Amygdala (tissue), 56 donors: ENCODE measurements around the gene LRBA.
"Not testable (repeated sequence)": the region's sequence is repeated elsewhere in the genome, so short reads cannot be mapped to it uniquely, and the experiment has no call there.

ENCODE experiments used
- DNase-seq, 56 donors: peaks; one replicate each; lab custom pipeline; 2025; lab: John Stamatoyannopoulos, UW

The LRBA gene

DNA sequence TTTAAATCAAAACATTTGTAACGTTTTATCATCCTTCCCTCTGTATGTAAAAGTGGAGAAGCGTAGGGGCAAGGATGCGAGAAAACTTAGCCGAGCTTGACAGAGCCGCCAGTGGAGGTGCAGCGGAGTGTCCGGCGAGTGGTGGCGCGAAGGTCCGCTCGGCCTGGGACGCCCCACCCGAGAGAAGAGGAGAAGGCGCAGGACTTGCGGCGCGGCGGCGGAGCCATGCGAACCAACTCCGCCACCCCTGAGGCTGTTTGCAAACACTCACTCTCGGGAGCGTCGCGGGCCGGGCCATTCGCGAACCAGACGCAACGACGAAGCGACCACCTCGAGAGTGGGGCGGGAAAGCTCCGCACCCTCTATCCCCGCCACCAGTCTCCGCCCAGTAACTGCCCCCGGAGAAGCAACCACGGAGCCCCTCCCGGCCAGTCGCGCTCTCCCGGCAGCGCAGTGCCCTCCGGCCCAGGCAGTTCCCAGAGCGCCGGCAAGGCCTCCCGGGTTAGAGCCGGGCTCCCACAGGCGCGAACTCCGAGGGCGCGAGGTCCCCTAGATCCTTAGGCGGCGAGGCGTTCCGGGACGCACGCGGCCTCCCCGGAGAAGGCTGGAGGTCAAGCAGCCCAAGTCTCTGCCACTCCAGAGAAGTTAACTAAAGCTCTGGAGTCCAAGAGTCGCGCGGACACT lies 435.4 kb downstream of the LRBA start:
- no peak for DNase-seq

DNA sequence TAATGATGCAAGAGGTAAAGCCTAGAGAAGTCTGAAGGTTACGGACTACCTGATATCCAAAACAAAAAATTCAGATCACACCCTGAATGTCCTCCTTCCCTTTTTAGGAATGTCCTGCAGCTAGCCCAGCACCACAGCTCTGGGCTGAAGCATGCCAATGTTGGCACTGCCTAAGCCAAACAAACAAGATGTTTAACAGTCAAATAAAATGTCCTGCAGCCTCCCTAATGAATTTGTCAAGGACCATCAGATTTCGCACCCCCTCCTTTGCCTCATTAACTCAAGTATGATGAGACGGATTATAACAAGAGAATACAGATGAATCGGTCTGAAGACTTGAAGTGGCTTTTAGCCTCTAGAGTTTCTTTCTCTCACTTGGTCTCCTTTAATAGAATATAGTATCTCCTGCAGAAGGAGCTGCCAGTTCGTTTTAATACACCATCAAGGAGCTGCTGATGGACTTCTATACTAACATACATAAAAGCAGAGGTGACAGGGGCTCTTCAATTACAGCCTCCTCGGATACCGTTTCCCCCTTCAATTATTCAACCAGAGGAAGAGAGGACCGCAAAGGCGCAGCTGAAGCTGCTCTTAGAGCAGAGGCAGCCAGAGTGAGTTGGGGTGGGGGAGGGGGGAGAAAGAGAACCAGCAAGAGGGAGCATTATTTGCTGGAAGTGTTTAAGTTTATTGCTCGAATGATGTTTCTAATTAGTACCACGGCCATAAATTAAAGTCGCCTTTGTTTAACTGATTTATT lies 436.2 kb downstream of the LRBA start:
- no peak for DNase-seq

DNA sequence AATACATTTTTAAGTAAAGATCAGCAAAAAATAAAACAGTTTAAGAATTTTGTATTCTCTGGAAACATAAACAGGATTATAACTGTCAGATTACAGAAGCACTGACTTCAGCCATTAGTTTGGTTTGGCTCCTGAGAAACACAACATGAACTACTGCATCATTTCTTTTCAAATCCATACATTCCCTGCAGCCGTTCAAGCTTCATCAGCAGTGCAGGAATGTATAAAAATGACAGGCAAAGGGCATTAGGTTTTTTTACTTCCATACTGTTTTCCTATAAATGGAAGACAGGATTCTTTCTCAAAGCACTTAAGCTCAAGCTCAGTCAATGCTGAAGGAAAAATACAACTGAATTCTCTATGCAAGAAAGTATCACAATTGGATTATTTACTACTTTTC lies 437.3 kb downstream of the LRBA start:
- DNase-seq = no peak

- no peak for DNase-seq
These were observed 440.4 kb downstream of the LRBA start for GRCh38 chr4:150574678-150575077.

GRCh38 chr4:150573534-150573933 lies 441.6 kb downstream of the LRBA start:
- no peak for DNase-seq

DNA sequence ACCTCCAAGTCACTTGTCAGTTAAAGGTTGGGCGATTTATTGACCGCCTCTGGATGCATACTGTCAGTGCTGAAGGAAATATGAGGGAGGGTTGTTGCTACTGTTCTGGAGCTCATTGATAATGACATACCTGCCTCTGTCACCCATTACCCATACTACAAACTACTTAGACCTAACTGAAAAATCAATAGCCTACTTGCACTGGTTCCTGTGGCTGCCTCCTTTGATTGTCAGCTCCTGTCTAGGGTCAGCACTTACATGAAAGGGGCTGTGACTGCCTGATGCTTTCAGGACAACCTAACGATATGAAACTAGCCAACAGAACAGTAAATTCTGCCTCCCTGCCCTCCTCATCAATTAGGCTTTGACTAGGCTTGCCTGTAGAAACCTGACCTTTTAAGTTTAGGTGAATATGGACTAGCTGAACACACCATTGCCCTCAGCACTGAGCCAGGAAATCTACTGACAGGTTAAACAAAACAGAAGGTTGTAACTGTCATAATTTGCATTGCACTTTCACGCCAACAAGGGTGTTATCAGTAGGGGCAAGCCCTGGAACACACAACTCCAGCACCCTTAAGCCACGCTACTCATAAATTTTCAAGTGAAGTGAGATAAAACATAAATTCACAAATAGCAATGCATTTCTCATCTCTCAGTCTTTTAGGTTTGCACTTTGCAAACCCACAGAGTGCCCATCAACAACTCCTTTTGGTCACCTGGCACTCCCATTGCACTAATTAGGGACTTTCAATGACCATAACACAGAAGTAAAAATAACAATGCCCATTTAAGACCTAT lies 442.2 kb downstream of the LRBA start:
- no peak for DNase-seq

- DNase-seq = no peak
These were observed 444.2 kb downstream of the LRBA start for GRCh38 chr4:150570862-150571261.

GRCh38 chr4:150569998-150570535 lies 445.0 kb downstream of the LRBA start:
- DNase-seq = no peak

- no peak for DNase-seq
These were observed 445.6 kb downstream of the LRBA start for GRCh38 chr4:150569384-150569987.

DNA sequence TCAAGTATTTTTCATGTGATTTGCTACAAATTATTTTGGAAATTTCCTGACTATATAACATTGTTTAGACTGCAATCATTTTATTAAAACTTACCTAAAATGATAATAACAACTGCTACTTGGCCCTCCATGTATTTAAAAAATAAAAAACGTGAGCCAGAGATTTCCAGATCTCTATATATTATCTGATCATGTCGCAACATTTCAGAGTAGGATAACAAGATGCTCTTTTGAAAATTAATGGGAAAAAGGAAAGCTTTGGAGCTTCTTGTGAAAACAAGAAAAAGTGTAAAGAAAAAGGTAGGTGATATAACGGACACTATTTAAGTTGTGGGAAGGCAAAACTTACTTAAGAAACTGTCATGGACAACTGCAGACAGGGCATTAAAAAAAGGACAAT lies 448.0 kb downstream of the LRBA start:
- DNase-seq = no peak

GRCh38 chr4:150564967-150565366 lies 450.1 kb downstream of the LRBA start:
- not testable (repeated sequence) for DNase-seq

DNA sequence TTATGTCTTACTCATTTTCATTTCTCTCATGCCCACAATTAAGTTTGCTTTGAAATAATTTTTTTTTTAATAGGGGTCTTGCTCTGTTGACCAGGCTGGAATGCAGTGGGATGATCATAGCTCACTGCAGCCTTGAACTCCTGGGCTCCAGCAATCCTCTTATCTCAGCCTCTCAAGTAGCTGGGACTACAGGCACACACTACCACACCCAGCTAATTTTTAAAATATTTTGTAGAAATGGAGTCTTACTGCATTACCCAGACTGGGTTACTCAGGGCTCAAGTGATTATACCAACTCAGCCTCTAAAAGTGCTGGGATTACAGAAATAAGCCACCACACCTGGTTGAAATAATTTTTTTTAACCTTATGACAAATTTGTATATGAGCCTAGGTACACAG lies 452.3 kb downstream of the LRBA start:
- DNase-seq = no peak

DNA sequence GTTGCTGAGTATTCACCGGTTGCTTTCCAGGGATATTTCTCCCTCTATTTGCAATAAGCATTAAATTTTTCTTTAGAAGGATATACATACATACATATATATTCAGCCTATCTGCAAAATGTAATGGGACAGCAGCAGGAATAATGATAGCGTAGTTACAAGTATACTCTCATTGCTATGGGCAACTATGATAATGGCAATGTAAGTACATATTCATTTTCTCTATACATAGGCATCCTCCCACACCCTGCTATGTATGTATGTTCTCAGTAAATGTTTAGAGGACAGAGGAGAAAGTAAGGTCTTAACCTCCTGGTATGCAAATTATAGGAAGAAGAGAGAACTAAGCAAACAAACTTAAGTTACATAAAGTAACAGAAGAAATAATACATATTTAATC lies 452.8 kb downstream of the LRBA start:
- DNase-seq = no peak

DNA sequence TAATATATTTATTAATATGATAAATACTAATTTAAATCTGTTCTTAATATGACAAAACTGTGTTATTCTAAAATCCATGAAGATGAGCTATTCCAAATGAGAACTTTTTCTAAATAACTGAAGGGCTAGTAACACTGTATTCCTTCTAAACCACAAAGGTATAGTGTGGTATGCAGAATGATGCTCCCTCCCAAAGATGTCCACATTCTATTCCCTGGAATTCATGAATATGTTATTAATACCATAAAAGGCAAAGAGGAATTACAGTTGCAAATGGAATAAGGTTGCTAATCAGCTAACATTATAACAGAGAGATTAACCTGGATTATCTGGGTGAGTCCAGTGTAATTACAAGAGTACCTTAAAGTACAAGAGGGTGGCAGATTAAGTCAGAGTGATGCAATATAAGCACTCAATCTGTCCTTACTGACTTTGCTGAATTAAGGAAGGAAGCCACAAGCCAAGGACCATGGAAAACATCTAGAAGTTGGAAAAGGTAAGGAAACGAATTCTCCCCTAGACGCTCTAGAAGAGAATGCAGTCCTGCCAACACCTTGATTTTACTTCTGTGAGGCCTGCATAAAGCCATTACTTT lies 453.8 kb downstream of the LRBA start:
- DNase-seq = no peak

GRCh38 chr4:150557811-150558210 lies 457.3 kb downstream of the LRBA start:
- not testable (repeated sequence) for DNase-seq

GRCh38 chr4:150547154-150547838 lies 467.8 kb downstream of the LRBA start:
- no peak for DNase-seq

GRCh38 chr4:150546286-150546685 lies 468.8 kb downstream of the LRBA start:
- no peak for DNase-seq

- no peak for DNase-seq
These were observed 472.0 kb downstream of the LRBA start for GRCh38 chr4:150543042-150543441.

GRCh38 chr4:150541681-150542080 lies 473.4 kb downstream of the LRBA start:
- no peak for DNase-seq

- no peak for DNase-seq
These were observed 474.1 kb downstream of the LRBA start for GRCh38 chr4:150540959-150541360.
